ENCODE measurements around the gene IQCN.
"Not testable (repeated sequence)": the region's sequence is repeated elsewhere in the genome, so short reads cannot be mapped to it uniquely, and the experiment has no call there.

IQCN gene

DNA sequence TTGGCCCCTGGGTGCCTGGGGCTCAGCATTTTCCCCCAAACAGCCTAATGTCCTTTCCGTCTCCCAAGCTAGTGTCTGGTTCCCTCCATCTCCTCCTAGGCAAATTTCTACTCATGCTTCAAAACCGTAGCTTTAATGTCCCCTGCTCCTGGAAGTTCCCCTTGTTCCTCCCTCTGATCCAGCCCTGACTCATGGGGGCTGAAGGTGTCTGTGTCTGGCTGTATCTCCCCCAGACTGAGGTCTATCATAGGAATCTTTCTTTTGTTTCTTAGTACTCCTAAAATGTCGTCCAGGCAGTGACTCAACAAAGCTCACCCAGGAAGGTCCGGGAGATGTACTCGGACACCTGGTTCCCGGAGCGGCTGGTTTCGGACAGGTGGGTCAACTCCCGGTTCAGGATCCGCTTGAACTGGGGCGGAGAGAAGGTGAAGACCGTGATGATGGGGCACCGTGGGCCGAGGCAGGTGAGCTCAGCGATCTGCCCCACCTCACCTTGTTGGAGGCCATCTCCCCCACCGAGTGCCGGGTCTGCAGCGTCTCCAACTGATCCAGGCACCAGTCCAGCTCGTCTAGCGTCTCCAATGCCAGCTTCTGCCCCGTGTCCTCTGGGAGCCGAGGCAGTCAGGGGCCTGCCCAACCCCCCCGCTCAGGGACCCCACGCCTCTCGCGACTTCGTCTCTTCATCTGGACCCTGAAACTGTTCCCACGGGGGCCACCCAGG is 54.2 kb downstream of the IQCN start:
- no peak overlapping the region for H3K4me3 ChIP-seq (ENCODE audit: low read depth, low read length)
- TF ChIP-seq, protein P1, sequence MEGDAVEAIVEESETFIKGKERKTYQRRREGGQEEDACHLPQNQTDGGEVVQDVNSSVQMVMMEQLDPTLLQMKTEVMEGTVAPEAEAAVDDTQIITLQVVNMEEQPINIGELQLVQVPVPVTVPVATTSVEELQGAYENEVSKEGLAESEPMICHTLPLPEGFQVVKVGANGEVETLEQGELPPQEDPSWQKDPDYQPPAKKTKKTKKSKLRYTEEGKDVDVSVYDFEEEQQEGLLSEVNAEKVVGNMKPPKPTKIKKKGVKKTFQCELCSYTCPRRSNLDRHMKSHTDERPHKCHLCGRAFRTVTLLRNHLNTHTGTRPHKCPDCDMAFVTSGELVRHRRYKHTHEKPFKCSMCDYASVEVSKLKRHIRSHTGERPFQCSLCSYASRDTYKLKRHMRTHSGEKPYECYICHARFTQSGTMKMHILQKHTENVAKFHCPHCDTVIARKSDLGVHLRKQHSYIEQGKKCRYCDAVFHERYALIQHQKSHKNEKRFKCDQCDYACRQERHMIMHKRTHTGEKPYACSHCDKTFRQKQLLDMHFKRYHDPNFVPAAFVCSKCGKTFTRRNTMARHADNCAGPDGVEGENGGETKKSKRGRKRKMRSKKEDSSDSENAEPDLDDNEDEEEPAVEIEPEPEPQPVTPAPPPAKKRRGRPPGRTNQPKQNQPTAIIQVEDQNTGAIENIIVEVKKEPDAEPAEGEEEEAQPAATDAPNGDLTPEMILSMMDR (IDR thresholded peaks at IDR 0.05; ENCODE audit: control insufficient read depth, extremely low read depth, insufficient read depth), result no peak
- DNase-seq (ENCODE audit: low read depth), result no peak

GRCh38 chr19:18218600-18218999 is 55.7 kb downstream of the IQCN start:
- DNase-seq (ENCODE audit: low read depth), result no peak
- no peak overlapping the region for H3K4me3 ChIP-seq (ENCODE audit: low read depth, low read length)
- TF ChIP-seq, protein P1 (IDR thresholded peaks at IDR 0.05; ENCODE audit: control insufficient read depth, extremely low read depth, insufficient read depth), result no peak

DNA sequence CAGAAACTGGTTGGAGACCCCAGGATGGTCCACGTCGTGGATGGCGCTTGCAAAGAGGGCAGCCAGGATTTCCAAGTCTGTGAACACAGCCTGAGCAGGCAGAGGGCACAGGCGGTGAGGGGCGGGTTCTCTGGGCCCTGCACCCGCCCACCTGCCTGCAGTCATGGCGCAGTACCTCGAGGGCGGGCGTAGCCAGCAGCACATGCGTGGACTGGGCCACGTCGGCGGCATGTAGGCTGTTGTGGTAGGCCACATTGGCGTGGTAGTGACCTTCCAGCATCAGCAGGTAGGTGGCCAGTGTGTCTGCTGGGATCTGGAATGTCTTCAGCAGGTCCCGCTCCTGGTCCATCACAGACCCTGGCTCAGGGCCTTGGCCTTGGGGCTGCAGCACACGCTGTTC is 56.1 kb downstream of the IQCN start:
- no peak overlapping the region for H3K4me3 ChIP-seq (ENCODE audit: low read depth, low read length)
- TF ChIP-seq, protein P1 (IDR thresholded peaks at IDR 0.05; ENCODE audit: control insufficient read depth, extremely low read depth, insufficient read depth), result no peak
- DNase-seq (ENCODE audit: low read depth), result no peak

GRCh38 chr19:18216789-18217188 is 57.5 kb downstream of the IQCN start:
- DNase-seq (ENCODE audit: low read depth), result no peak
- no peak overlapping the region for H3K4me3 ChIP-seq (ENCODE audit: low read depth, low read length)
- TF ChIP-seq, protein P1 (IDR thresholded peaks at IDR 0.05; ENCODE audit: control insufficient read depth, extremely low read depth, insufficient read depth), result no peak

- H3K4me3 ChIP-seq (ENCODE audit: low read depth, low read length), result no peak overlapping the region
- DNase-seq (ENCODE audit: low read depth), result no peak
- TF ChIP-seq, protein P1 (IDR thresholded peaks at IDR 0.05; ENCODE audit: control insufficient read depth, extremely low read depth, insufficient read depth), result no peak
These were observed 59.3 kb downstream of the IQCN start for GRCh38 chr19:18214779-18215433.

GRCh38 chr19:18211683-18212082 is 62.6 kb downstream of the IQCN start:
- no peak overlapping the region for H3K4me3 ChIP-seq (ENCODE audit: low read depth, low read length)
- no peak for DNase-seq (ENCODE audit: low read depth)
- TF ChIP-seq, protein P1 (IDR thresholded peaks at IDR 0.05; ENCODE audit: control insufficient read depth, extremely low read depth, insufficient read depth), result no peak

GRCh38 chr19:18209912-18210311 is 64.3 kb downstream of the IQCN start:
- not testable (repeated sequence) for DNase-seq (ENCODE audit: low read depth); H3K4me3 ChIP-seq (ENCODE audit: low read depth, low read length)

Measured in LNCaP clone FGC (cell line).